Endothelial cell of umbilical vein (primary cell): ENCODE measurements around the gene TMEM178A. TPM values are rescaled to one million over a fixed set of nuclear protein-coding genes. Genes with fewer than 3 reads are reported as not detected.

Experiments used
- BruUV-seq: library from RNA; stranded (reverse); fragments of 400-500 nt; replicated peaks from 2 replicates; lab custom pipeline; 2021; lab: Mats Ljungman, UMichigan
- CTCF ChIA-PET: fragments of 300-600, 350-600 bp; sonication (Branson Sonifier 250); formaldehyde crosslinking; loops from one replicate; lab custom pipeline; 2021; ENCODE audit warnings: antibody characterized with exemption, inconsistent platforms; lab: Charles Lee
- POLR2A ChIA-PET: fragments of 300-600, 350-600 bp; sonication (Branson Sonifier 250); formaldehyde crosslinking; loops from one replicate; lab custom pipeline; 2021; ENCODE audit warnings: antibody characterized with exemption, inconsistent platforms; lab: Charles Lee
- DNase-seq: peaks from one replicate; pipeline ENCODE4 v3.0.0-alpha.2; 2011; ENCODE audit warnings: low read depth, low spot score
- FAIRE-seq: peaks from 2 replicates; lab custom pipeline; 2011; peaks lifted over from hg19 to GRCh38; lab: Jason Lieb, UNC
- H2AFZ ChIP-seq: 2 replicates; pipeline ENCODE4 v1.6.0; 2012; ENCODE audit warnings: low read depth, low read length, control low read depth, inconsistent platforms
- H3K27ac ChIP-seq: 2 replicates; pipeline ENCODE4 v1.5.1; 2011; ENCODE audit warnings: low read depth, mild to moderate bottlenecking, control low read depth, low read length, moderate library complexity; ENCODE audit not compliant: insufficient read depth
- H3K27me3 ChIP-seq, 2 experiments: 2 replicates each; pipeline versions ENCODE4 v1.6.0 to v1.6.1; 2011; ENCODE audit warnings: low read length in 2 of 2, mixed read lengths in 1 of 2; ENCODE audit not compliant: control insufficient read depth in 2 of 2, insufficient read depth in 2 of 2
- H3K36me3 ChIP-seq, 2 experiments: 2 replicates in 1 of 2; 3 replicates in 1 of 2; pipeline ENCODE4 v1.5.1; 2011; ENCODE audit warnings: low read length in 2 of 2, mild to moderate bottlenecking in 1 of 2, moderate library complexity in 1 of 2; ENCODE audit not compliant: control insufficient read depth in 2 of 2, insufficient read depth in 2 of 2; ENCODE audit errors: extremely low read depth in 1 of 2
- H3K4me1 ChIP-seq: 3 replicates; pipeline ENCODE4 v1.5.1; 2011; ENCODE audit warnings: mild to moderate bottlenecking, low read length; ENCODE audit not compliant: control insufficient read depth, insufficient read depth; ENCODE audit errors: extremely low read depth
- H3K4me2 ChIP-seq: 2 replicates; pipeline ENCODE4 v1.6.1; 2011; ENCODE audit warnings: low read length, control low read depth, mixed read lengths; ENCODE audit not compliant: insufficient read depth
- H3K4me3 ChIP-seq, 3 experiments: fragments of 200-600 bp in 1 of 3; sonication (generic), shearing (Covaris generic) in 1 of 3; replicated peaks in 1 of 3; 2 replicates each; pipeline ENCODE4 v1.5.1; 2011 to 2016; ENCODE audit warnings: control low read depth in 3 of 3, low read length in 3 of 3, mild to moderate bottlenecking in 2 of 3, inconsistent platforms in 1 of 3, low read depth in 1 of 3, moderate library complexity in 1 of 3; ENCODE audit not compliant: insufficient read depth in 1 of 3
- H3K79me2 ChIP-seq: 2 replicates; pipeline ENCODE4 v1.6.0; 2012; ENCODE audit warnings: low read length, inconsistent platforms; ENCODE audit not compliant: control insufficient read depth, insufficient read depth
- H3K9ac ChIP-seq: replicated peaks from 2 replicates; pipeline ENCODE3; 2011; ENCODE audit warnings: low read length, control low read depth; ENCODE audit not compliant: insufficient read depth; ENCODE audit errors: extremely low read depth
- H3K9me1 ChIP-seq: replicated peaks from 3 replicates; pipeline ENCODE4 v1.6.0; 2011; ENCODE audit warnings: mild to moderate bottlenecking, low read length; ENCODE audit not compliant: control insufficient read depth, insufficient read depth; ENCODE audit errors: extremely low read depth
- H3K9me3 ChIP-seq: replicated peaks from 2 replicates; pipeline ENCODE4 v1.5.1; 2012; ENCODE audit warnings: low read length, inconsistent platforms; ENCODE audit not compliant: control insufficient read depth, insufficient read depth
- H4K20me1 ChIP-seq: replicated peaks from 2 replicates; pipeline ENCODE3; 2011; ENCODE audit warnings: mild to moderate bottlenecking, low read length; ENCODE audit not compliant: control insufficient read depth, insufficient read depth; ENCODE audit errors: extremely low read depth
- CTCF ChIP-seq, 2 donors: IDR thresholded peaks; 1 replicate in 1 of 2; 2 replicates in 1 of 2; pipeline ENCODE4 v1.5.1; 2011; ENCODE audit warnings: low read length in 2 of 2, mild to moderate bottlenecking in 2 of 2, moderate library complexity in 2 of 2, control low read depth in 1 of 2, inconsistent platforms in 1 of 2, low read depth in 1 of 2; ENCODE audit not compliant: insufficient read depth in 1 of 2; ENCODE audit errors: extremely low read depth in 1 of 2
- EZH2 ChIP-seq: IDR thresholded peaks from 2 replicates; pipeline ENCODE4 v1.6.1; 2012; ENCODE audit warnings: borderline replicate concordance, low read depth, mild to moderate bottlenecking, moderate library complexity, low read length, inconsistent platforms; ENCODE audit not compliant: severe bottlenecking
- FOS ChIP-seq: IDR thresholded peaks from 2 replicates; pipeline ENCODE4 v1.6.1; 2011; ENCODE audit warnings: mild to moderate bottlenecking, low read length, moderate library complexity, borderline replicate concordance; ENCODE audit not compliant: insufficient read depth
- GATA2 ChIP-seq: IDR thresholded peaks from 2 replicates; pipeline ENCODE4 v1.7.0; 2011; ENCODE audit warnings: low read depth, mild to moderate bottlenecking, moderate library complexity, mixed read lengths, low read length; ENCODE audit not compliant: insufficient read length, insufficient read depth
- MAX ChIP-seq: IDR thresholded peaks from 2 replicates; pipeline ENCODE4 v1.6.1; 2011; ENCODE audit not compliant: insufficient read depth, insufficient read length
- MYC ChIP-seq: IDR thresholded peaks from one replicate; pipeline ENCODE4 v1.6.1; 2011; ENCODE audit warnings: mild to moderate bottlenecking, low read depth, low read length
- POLR2AphosphoS5 ChIP-seq: IDR thresholded peaks from 2 replicates; pipeline ENCODE4 v1.6.1; 2012; ENCODE audit warnings: low read depth, mild to moderate bottlenecking, control low read depth, low read length, moderate library complexity; ENCODE audit not compliant: insufficient read depth
- dilution Hi-C: fragments of 300-500 bp; cut with MboI; formaldehyde crosslinking; loops from one replicate; pipeline ENCODE4 v1.15.0; 2019; ENCODE audit warnings: low sequenced_read_pairs; ENCODE audit not compliant: extremely low pct_ligation_motif_present
- intact Hi-C: fragments of 100-400 bp; cut with micrococcal nuclease; formaldehyde crosslinking; loops from one replicate; pipeline ENCODE4 v1.10.0; 2022
- polyA plus RNA-seq, 4 experiments: library from polyadenylated mRNA; depleted of rRNA in 3 of 4; stranded (reverse) in 3 of 4; unstranded in 1 of 4; fragments of >200 nt; gene quantifications; 2 replicates each; pipeline versions ENCODE4 v1.2.1 to v1.2.3, GENCODE V29; 2011 to 2012; ENCODE audit warnings: missing spikeins in 1 of 4
- total RNA-seq: library from RNA; stranded (reverse); gene quantifications from 2 replicates; pipeline ENCODE4 v1.2.3, GENCODE V29; 2021

Gene TMEM178A
- total and polyA plus RNA-seq, 2 donors (not counting 3 experiments of a cell fraction or from before 2014, with no cell fraction given): 1.5 to 2.8 TPM

- no peaks in the 10 kb centered on the region for H3K36me3 ChIP-seq
- no peak overlapping the region for H3K4me3 ChIP-seq
- intact Hi-C loops: no loop called here
- BruUV-seq: no TSS peak
- H3K27me3 ChIP-seq: peaks cover 14 to 18% of the 10 kb centered on the region in 2 experiments
- no peak overlapping the region for H2AFZ ChIP-seq
- H3K9ac ChIP-seq: no peak overlapping the region
- DNase-seq (no peak), FAIRE-seq (no peak)
- no peak overlapping the region for H3K4me2 ChIP-seq
- ChIA-PET CTCF (interaction anchor here (0.9 kb wide), 1 partner anchor 302 kb away, joined by 3 read pairs; no protein-coding TSS in a partner anchor), POLR2A (no interaction called here)
- H3K9me3 ChIP-seq: no peaks in the 10 kb centered on the region
- TF ChIP-seq FOS (no peak), CTCF (IDR thresholded peaks at IDR 0.05; ENCODE audit: extremely low read depth in 1 of 2, insufficient read depth in 1 of 2, low read depth in 1 of 2, low read length in 2 of 2) (no peak), POLR2AphosphoS5 (no peak), GATA2 (no peak), MAX (no peak), MYC (no peak), EZH2 (no peak)
- dilution Hi-C loops: no loop called here
- no peak overlapping the region for H3K27ac ChIP-seq
- no peaks in the 10 kb centered on the region for H3K79me2 ChIP-seq
- H3K4me1 ChIP-seq: no peaks in the 10 kb centered on the region
- no peaks in the 10 kb centered on the region for H3K9me1 ChIP-seq
- no peaks in the 10 kb centered on the region for H4K20me1 ChIP-seq
Observed at GRCh38 chr2:39682066-39682692, 16.5 kb downstream of the TMEM178A start.
